GM23338 (cell line): ENCODE results near the gene POLR3F. TPM values are rescaled to one million over a fixed set of nuclear protein-coding genes. Genes with fewer than 3 reads are reported as not detected.

Experiments
- ATAC-seq: fragments of 200-7000 bp; cut with Tn5 transposase; 3 replicates; pipeline ENCODE4 v1.9.1; 2020
- DNase-seq: peaks from one replicate; pipeline ENCODE4 v3.0.0-alpha.2; 2015; ENCODE audit warnings: low spot score
- H2AFZ ChIP-seq: fragments of 200-600 bp; sonication (generic); 2 replicates; pipeline ENCODE4 v1.8.0; 2016; ENCODE audit warnings: antibody characterized with exemption, mild to moderate bottlenecking, moderate library complexity
- H3F3A ChIP-seq: fragments of 200-600 bp; sonication (generic); replicated peaks from 2 replicates; pipeline ENCODE4 v1.8.0; 2017; ENCODE audit warnings: antibody characterized with exemption, mixed run types, low read depth
- H3K27ac ChIP-seq: fragments of 200-600 bp; sonication (generic); 2 replicates; pipeline ENCODE4 v1.6.1; 2016; ENCODE audit warnings: low read depth
- H3K27me3 ChIP-seq: fragments of 200-600 bp; sonication (generic); 2 replicates; pipeline ENCODE4 v1.8.0; 2016; ENCODE audit warnings: mild to moderate bottlenecking, mixed run types, moderate library complexity; ENCODE audit not compliant: insufficient read depth
- H3K36me3 ChIP-seq: fragments of 200-600 bp; sonication (generic); 2 replicates; pipeline ENCODE4 v1.8.0; 2016; ENCODE audit warnings: mild to moderate bottlenecking; ENCODE audit not compliant: insufficient read depth
- H3K4me1 ChIP-seq: fragments of 200-600 bp; sonication (generic); 2 replicates; pipeline ENCODE4 v1.8.0; 2016; ENCODE audit warnings: mild to moderate bottlenecking, moderate library complexity; ENCODE audit not compliant: insufficient read depth
- H3K4me2 ChIP-seq: fragments of 200-600 bp; sonication (generic); 2 replicates; pipeline ENCODE4 v1.7.1; 2017; ENCODE audit warnings: mixed run types
- H3K4me3 ChIP-seq: fragments of 200-600 bp; sonication (generic); 2 replicates; pipeline ENCODE4 v1.6.1; 2016; ENCODE audit warnings: mixed run types
- H3K79me2 ChIP-seq: fragments of 200-600 bp; sonication (generic); replicated peaks from 2 replicates; pipeline ENCODE4 v1.8.0; 2017; ENCODE audit warnings: mild to moderate bottlenecking; ENCODE audit not compliant: insufficient read depth
- H3K9me2 ChIP-seq: fragments of 200-600 bp; sonication (generic); 2 replicates; pipeline ENCODE4 v1.8.0; 2017; ENCODE audit not compliant: insufficient read depth
- H4K20me1 ChIP-seq: fragments of 200-600 bp; sonication (generic); replicated peaks from 2 replicates; pipeline ENCODE4 v1.8.0; 2017; ENCODE audit warnings: mild to moderate bottlenecking; ENCODE audit not compliant: insufficient read depth
- H3K27ac Mint-ChIP-seq: 2 replicates; pipeline ENCODE4 v1.8.0; 2020; ENCODE audit warnings: inconsistent platforms, mild to moderate bottlenecking, moderate library complexity, mixed read lengths
- H3K27me3 Mint-ChIP-seq: 3 replicates; pipeline ENCODE4 v1.8.0; 2022; ENCODE audit warnings: low read depth, mild to moderate bottlenecking, moderate library complexity, mixed read lengths, inconsistent platforms; ENCODE audit not compliant: insufficient read depth, poor library complexity
- H3K36me3 Mint-ChIP-seq: 3 replicates; pipeline ENCODE4 v1.8.0; 2021; ENCODE audit warnings: low read depth, mild to moderate bottlenecking, inconsistent platforms, moderate library complexity, mixed read lengths
- H3K4me1 Mint-ChIP-seq: 3 replicates; pipeline ENCODE4 v1.8.0; 2020; ENCODE audit warnings: mild to moderate bottlenecking, inconsistent platforms, mixed read lengths
- H3K4me3 Mint-ChIP-seq: 3 replicates; pipeline ENCODE4 v1.8.0; 2021; ENCODE audit warnings: moderate library complexity, mild to moderate bottlenecking, inconsistent platforms, mixed read lengths
- H3K9me3 Mint-ChIP-seq: 3 replicates; pipeline ENCODE4 v1.8.0; 2020; ENCODE audit warnings: moderate library complexity, mild to moderate bottlenecking, inconsistent platforms, mixed read lengths
- CREB1 ChIP-seq: fragments of 250-450 bp; sonication (Bioruptor Pico); IDR thresholded peaks from 2 replicates; pipeline ENCODE4 v1.5.0; 2020; ENCODE audit warnings: low read depth, mild to moderate bottlenecking, moderate library complexity
- EZH2 ChIP-seq: fragments of 200-600 bp; sonication (generic); IDR thresholded peaks from one replicate; pipeline ENCODE4 v1.8.0; 2017; ENCODE audit warnings: antibody characterized with exemption, mild to moderate bottlenecking, low read depth; ENCODE audit not compliant: unreplicated experiment
- EZH2phosphoT487 ChIP-seq: fragments of 200-600 bp; sonication (generic); IDR thresholded peaks from one replicate; pipeline ENCODE4 v1.8.1; 2018; ENCODE audit warnings: antibody characterized with exemption; ENCODE audit not compliant: unreplicated experiment
- JUNB ChIP-seq: IDR thresholded peaks from one replicate; pipeline ENCODE4 v1.6.1; 2016; ENCODE audit warnings: antibody characterized with exemption; ENCODE audit not compliant: unreplicated experiment
- NANOG ChIP-seq: IDR thresholded peaks from 2 replicates; pipeline ENCODE4 v1.6.1; 2016; ENCODE audit warnings: antibody characterized with exemption, borderline replicate concordance
- POLR2AphosphoS5 ChIP-seq: IDR thresholded peaks from 2 replicates; pipeline ENCODE4 v1.6.1; 2016; ENCODE audit warnings: antibody characterized with exemption, low read depth
- STAT1 ChIP-seq: IDR thresholded peaks from one replicate; pipeline ENCODE4 v1.6.1; 2016; ENCODE audit warnings: antibody characterized with exemption; ENCODE audit not compliant: unreplicated experiment
- ZNF114 ChIP-seq: fragments of 250-450 bp; sonication (Bioruptor Pico); IDR thresholded peaks from 2 replicates; pipeline ENCODE4 v1.5.0; 2020; ENCODE audit warnings: mild to moderate bottlenecking, moderate library complexity
- ZNF331 ChIP-seq: fragments of 250-450 bp; sonication (Bioruptor Pico); IDR thresholded peaks from 2 replicates; pipeline ENCODE4 v1.5.0; 2020; ENCODE audit warnings: low read depth, mild to moderate bottlenecking, moderate library complexity
- polyA plus RNA-seq: library from polyadenylated mRNA; unstranded; fragments of >200 nt; fragmentation: Nextera tagmentation; extraction: Ambion mirVana; gene quantifications from 2 replicates; pipeline ENCODE4 v1.2.1, GENCODE V29; 2016
- total RNA-seq: library from RNA; depleted of rRNA; stranded (reverse); fragments of >200 nt; shearing (Covaris generic); gene quantifications from 2 replicates; pipeline ENCODE4 v1.2.3, GENCODE V29; 2014
- TF ChIP-seq, protein P1 (sequence below): IDR thresholded peaks from one replicate; pipeline ENCODE4 v1.6.1; 2018; ENCODE audit warnings: antibody characterized with exemption; ENCODE audit not compliant: unreplicated experiment
- TF ChIP-seq, protein P2 (sequence below), 2 experiments: fragments of 200-600 bp in 1 of 2; sonication (generic) in 1 of 2; conservative IDR thresholded peaks; 2 replicates each; pipeline versions ENCODE4 v1.5.1 to v1.6.1; 2016 to 2017; ENCODE audit warnings: antibody characterized with exemption in 2 of 2, low read depth in 2 of 2, mild to moderate bottlenecking in 2 of 2, moderate library complexity in 1 of 2
- TF ChIP-seq, protein P3 (sequence below): IDR thresholded peaks from 2 replicates; pipeline ENCODE4 v1.6.1; 2016; ENCODE audit warnings: antibody characterized with exemption

POLR3F gene
- total and polyA plus RNA-seq, 2 experiments from 2014 or later = 11.0 to 30.6 TPM

DNA sequence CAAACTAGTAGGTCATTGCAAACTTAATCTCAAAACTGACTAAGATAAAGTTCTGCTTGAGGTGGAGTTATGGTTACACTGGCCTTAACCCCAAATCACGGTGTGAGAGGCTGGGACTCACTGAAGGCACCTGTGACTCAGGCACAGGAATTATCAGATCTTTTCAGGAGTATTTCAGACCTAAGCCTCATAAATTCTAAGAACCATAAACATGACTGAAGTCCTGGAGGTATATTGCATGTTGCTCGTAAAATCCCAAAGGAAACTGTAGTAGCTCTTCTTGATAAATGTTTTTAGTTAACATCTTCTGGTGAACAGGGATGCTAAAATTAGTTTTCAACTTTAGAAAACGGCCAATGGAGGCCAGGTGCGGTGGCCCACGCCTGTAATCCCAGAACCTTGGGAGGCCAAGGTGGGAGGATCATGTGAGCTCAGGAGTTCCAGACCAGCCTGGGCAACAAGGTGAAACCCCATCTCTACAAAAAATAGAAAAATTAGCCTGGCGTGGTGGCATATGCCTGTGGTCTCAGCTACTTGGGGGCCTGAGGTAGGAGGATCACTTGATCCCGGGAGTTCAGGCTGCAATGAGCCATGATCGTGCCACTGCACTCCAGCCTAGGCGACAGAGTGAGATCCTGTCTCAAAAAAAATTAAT lies 36.9 kb upstream of the POLR3F start:
- ATAC-seq = no peak

DNA sequence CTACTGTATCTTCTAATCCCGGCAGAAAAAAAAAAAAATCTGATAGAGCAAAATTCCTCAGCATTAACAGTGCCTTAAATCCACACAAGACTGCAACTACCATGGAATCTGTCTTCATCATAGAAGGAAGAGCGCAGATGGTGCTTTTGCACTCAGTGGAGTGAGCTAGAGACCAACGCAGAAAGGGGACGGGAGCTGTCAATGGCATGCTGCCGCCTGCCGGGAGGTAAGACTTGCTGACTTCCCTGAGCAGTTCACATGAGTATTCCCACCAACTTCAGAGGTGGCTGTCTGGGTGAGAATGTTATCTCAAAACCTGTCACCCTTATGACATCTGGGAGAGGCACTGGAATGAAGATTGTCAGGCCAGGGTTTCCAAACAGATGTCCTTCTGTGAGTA lies 36.0 kb upstream of the POLR3F start:
- H3K27ac Mint-ChIP-seq = no peak overlapping the region
- H3K4me1 ChIP-seq = no peaks in the 10 kb centered on the region
- H3K36me3 ChIP-seq = no peaks in the 10 kb centered on the region
- H3K27me3 ChIP-seq = no peaks in the 10 kb centered on the region
- H3K4me3 ChIP-seq = no peak overlapping the region
- H3F3A ChIP-seq = no peaks in the 10 kb centered on the region
- DNase-seq = no peak
- no peaks in the 10 kb centered on the region for H3K9me3 Mint-ChIP-seq
- no peak overlapping the region for H2AFZ ChIP-seq
- H4K20me1 ChIP-seq = no peaks in the 10 kb centered on the region
- H3K27me3 Mint-ChIP-seq = peaks cover 4% of the 10 kb centered on the region
- no peak for ATAC-seq
- H3K36me3 Mint-ChIP-seq = no peaks in the 10 kb centered on the region
- no peak overlapping the region for H3K4me2 ChIP-seq
- H3K4me3 Mint-ChIP-seq = no peak overlapping the region
- H3K79me2 ChIP-seq = no peaks in the 10 kb centered on the region
- no peaks in the 10 kb centered on the region for H3K9me2 ChIP-seq
- no peak overlapping the region for H3K27ac ChIP-seq
- H3K4me1 Mint-ChIP-seq = no peaks in the 10 kb centered on the region; the same call in 1 of the 3 replicates
- TF ChIP-seq, protein P1, sequence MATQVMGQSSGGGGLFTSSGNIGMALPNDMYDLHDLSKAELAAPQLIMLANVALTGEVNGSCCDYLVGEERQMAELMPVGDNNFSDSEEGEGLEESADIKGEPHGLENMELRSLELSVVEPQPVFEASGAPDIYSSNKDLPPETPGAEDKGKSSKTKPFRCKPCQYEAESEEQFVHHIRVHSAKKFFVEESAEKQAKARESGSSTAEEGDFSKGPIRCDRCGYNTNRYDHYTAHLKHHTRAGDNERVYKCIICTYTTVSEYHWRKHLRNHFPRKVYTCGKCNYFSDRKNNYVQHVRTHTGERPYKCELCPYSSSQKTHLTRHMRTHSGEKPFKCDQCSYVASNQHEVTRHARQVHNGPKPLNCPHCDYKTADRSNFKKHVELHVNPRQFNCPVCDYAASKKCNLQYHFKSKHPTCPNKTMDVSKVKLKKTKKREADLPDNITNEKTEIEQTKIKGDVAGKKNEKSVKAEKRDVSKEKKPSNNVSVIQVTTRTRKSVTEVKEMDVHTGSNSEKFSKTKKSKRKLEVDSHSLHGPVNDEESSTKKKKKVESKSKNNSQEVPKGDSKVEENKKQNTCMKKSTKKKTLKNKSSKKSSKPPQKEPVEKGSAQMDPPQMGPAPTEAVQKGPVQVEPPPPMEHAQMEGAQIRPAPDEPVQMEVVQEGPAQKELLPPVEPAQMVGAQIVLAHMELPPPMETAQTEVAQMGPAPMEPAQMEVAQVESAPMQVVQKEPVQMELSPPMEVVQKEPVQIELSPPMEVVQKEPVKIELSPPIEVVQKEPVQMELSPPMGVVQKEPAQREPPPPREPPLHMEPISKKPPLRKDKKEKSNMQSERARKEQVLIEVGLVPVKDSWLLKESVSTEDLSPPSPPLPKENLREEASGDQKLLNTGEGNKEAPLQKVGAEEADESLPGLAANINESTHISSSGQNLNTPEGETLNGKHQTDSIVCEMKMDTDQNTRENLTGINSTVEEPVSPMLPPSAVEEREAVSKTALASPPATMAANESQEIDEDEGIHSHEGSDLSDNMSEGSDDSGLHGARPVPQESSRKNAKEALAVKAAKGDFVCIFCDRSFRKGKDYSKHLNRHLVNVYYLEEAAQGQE = no peak
- TF ChIP-seq CREB1 (CRISPR knock-in tag) (no peak), POLR2AphosphoS5 (no peak), JUNB (no peak), EZH2phosphoT487 (no peak), ZNF331 (CRISPR knock-in tag) (no peak)
- TF ChIP-seq, protein P2, sequence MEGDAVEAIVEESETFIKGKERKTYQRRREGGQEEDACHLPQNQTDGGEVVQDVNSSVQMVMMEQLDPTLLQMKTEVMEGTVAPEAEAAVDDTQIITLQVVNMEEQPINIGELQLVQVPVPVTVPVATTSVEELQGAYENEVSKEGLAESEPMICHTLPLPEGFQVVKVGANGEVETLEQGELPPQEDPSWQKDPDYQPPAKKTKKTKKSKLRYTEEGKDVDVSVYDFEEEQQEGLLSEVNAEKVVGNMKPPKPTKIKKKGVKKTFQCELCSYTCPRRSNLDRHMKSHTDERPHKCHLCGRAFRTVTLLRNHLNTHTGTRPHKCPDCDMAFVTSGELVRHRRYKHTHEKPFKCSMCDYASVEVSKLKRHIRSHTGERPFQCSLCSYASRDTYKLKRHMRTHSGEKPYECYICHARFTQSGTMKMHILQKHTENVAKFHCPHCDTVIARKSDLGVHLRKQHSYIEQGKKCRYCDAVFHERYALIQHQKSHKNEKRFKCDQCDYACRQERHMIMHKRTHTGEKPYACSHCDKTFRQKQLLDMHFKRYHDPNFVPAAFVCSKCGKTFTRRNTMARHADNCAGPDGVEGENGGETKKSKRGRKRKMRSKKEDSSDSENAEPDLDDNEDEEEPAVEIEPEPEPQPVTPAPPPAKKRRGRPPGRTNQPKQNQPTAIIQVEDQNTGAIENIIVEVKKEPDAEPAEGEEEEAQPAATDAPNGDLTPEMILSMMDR (conservative IDR thresholded peaks at IDR 0.05; ENCODE audit: low read depth in 2 of 2) = no peak

More for the DNA sequence above, 36.9 kb upstream of the POLR3F start:
- TF ChIP-seq POLR2AphosphoS5 (no peak), NANOG (no peak), ZNF331 (CRISPR knock-in tag) (no peak), ZNF114 (CRISPR knock-in tag) (no peak), STAT1 (no peak), EZH2 (no peak)
- TF ChIP-seq, protein P3, sequence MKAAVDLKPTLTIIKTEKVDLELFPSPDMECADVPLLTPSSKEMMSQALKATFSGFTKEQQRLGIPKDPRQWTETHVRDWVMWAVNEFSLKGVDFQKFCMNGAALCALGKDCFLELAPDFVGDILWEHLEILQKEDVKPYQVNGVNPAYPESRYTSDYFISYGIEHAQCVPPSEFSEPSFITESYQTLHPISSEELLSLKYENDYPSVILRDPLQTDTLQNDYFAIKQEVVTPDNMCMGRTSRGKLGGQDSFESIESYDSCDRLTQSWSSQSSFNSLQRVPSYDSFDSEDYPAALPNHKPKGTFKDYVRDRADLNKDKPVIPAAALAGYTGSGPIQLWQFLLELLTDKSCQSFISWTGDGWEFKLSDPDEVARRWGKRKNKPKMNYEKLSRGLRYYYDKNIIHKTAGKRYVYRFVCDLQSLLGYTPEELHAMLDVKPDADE = no peak
- TF ChIP-seq, protein P1 = no peak
- Mint-ChIP-seq H3K4me1 (no peaks in the 10 kb centered on the region), H3K4me3 (no peak overlapping the region), H3K9me3 (no peaks in the 10 kb centered on the region), H3K27me3 (peaks cover 4% of the 10 kb centered on the region), H3K27ac (no peak overlapping the region), H3K36me3 (no peaks in the 10 kb centered on the region)
- H2AFZ ChIP-seq = no peak overlapping the region
- no peak overlapping the region for H3K4me2 ChIP-seq
- H3K4me1 ChIP-seq = no peaks in the 10 kb centered on the region
- no peaks in the 10 kb centered on the region for H3F3A ChIP-seq
- no peaks in the 10 kb centered on the region for H3K36me3 ChIP-seq
- H3K27ac ChIP-seq = no peak overlapping the region
- no peaks in the 10 kb centered on the region for H4K20me1 ChIP-seq
- H3K4me3 ChIP-seq = no peak overlapping the region
- no peaks in the 10 kb centered on the region for H3K79me2 ChIP-seq
- no peaks in the 10 kb centered on the region for H3K27me3 ChIP-seq
- no peak for DNase-seq
- H3K9me2 ChIP-seq = no peaks in the 10 kb centered on the region
